ENCODE data around the gene NACC1. TPM values are rescaled to one million over a fixed set of nuclear protein-coding genes. Genes with fewer than 3 reads are reported as not detected.
A peak's percentile ranks its signal among the peaks of the same experiment; 100 is the strongest.

NACC1 gene
- total and polyA plus RNA-seq, 2 of the 13 experiments (the other 11 are each of a cell fraction or from before 2014, with no cell fraction given): 31.8 to 42.3 TPM

- TF ChIP-seq ZNF275 (CRISPR knock-in tag; IDR thresholded peaks at IDR 0.05; ENCODE audit: borderline replicate concordance) (no peak), ZIK1 (CRISPR knock-in tag; IDR thresholded peaks at IDR 0.05; ENCODE audit: borderline replicate concordance, low read depth) (0 out of 2 replicates have a peak, but pooled peaks have one; percentile 56), TBX2 (CRISPR knock-in tag; IDR thresholded peaks at IDR 0.05; ENCODE audit: borderline replicate concordance) (no peak), ZNF382 (CRISPR knock-in tag; IDR thresholded peaks at IDR 0.05; ENCODE audit: borderline replicate concordance) (no peak), ZNF562 (CRISPR knock-in tag; IDR thresholded peaks at IDR 0.05; ENCODE audit: borderline replicate concordance) (no peak), NR3C1 (CRISPR knock-in tag; IDR thresholded peaks at IDR 0.05) (no peak), NRL (CRISPR knock-in tag; IDR thresholded peaks at IDR 0.05; ENCODE audit: borderline replicate concordance) (0 out of 2 replicates have a peak, but pooled peaks have one; percentile 41), ZNF543 (CRISPR knock-in tag; IDR thresholded peaks at IDR 0.05) (no peak), FOXJ3 (CRISPR knock-in tag; IDR thresholded peaks at IDR 0.05; ENCODE audit: borderline replicate concordance) (no peak), MED13 (CRISPR knock-in tag; IDR thresholded peaks at IDR 0.05) (no peak), ZNF251 (CRISPR knock-in tag; IDR thresholded peaks at IDR 0.05) (no peak), ZNF263 (CRISPR knock-in tag; IDR thresholded peaks at IDR 0.05) (peak; percentile 72), GTF3A (CRISPR knock-in tag; conservative IDR thresholded peaks at IDR 0.05) (no peak), ZFYVE20 (CRISPR knock-in tag; IDR thresholded peaks at IDR 0.05; ENCODE audit: borderline replicate concordance, low read depth) (no peak), ZBTB14 (CRISPR knock-in tag; IDR thresholded peaks at IDR 0.05) (no peak), THAP9 (CRISPR knock-in tag; IDR thresholded peaks at IDR 0.05; ENCODE audit: borderline replicate concordance) (no peak), MXI1 (IDR thresholded peaks at IDR 0.05; ENCODE audit: borderline replicate concordance, low read depth, low read length) (0 out of 3 replicates have a peak, but pooled peaks have one; percentile 27), SNAPC5 (CRISPR knock-in tag; IDR thresholded peaks at IDR 0.05; ENCODE audit: borderline replicate concordance) (no peak), ZNF670 (CRISPR knock-in tag; IDR thresholded peaks at IDR 0.05; ENCODE audit: borderline replicate concordance) (no peak), HNRNPL (IDR thresholded peaks at IDR 0.05; ENCODE audit: low read depth, low read length) (peak; percentile 60; the same call in 1 of the 2 replicates), ELF4 (CRISPR knock-in tag; IDR thresholded peaks at IDR 0.05; ENCODE audit: borderline replicate concordance) (no peak), ZC3H4 (CRISPR knock-in tag; IDR thresholded peaks at IDR 0.05; ENCODE audit: borderline replicate concordance) (no peak), ZNF34 (CRISPR knock-in tag; IDR thresholded peaks at IDR 0.05; ENCODE audit: borderline replicate concordance) (0 out of 2 replicates have a peak, but pooled peaks have one; percentile 27), CENPBD1 (CRISPR knock-in tag; IDR thresholded peaks at IDR 0.05; ENCODE audit: borderline replicate concordance, low read depth) (no peak)
These were observed 45.7 kb downstream of the NACC1 start (continued) for GRCh38 chr19:13163609-13164342.

Measured in HepG2 (cell line).